MM.1S (cell line): Measurements from ENCODE around the gene IQCM.

ENCODE experiments used
- DNase-seq: peaks from one replicate; pipeline ENCODE4 v3.0.0-alpha.2; 2015
- H2AFZ ChIP-seq: fragments of 300-600 bp; sonication (generic); 2 replicates; pipeline ENCODE4 v1.6.0; 2016; ENCODE audit warnings: antibody characterized with exemption, low read length
- H3F3A ChIP-seq: fragments of 300-600 bp; sonication (generic); 2 replicates; pipeline ENCODE4 v1.6.1; 2016; ENCODE audit warnings: mild to moderate bottlenecking, antibody characterized with exemption, low read length, moderate library complexity, mixed read lengths; ENCODE audit not compliant: insufficient read depth
- H3K27ac ChIP-seq: fragments of 300-600 bp; sonication (generic); 2 replicates; pipeline ENCODE4 v1.5.1; 2016; ENCODE audit warnings: mild to moderate bottlenecking, low read length
- H3K27me3 ChIP-seq: fragments of 300-600 bp; sonication (generic); replicated peaks from 2 replicates; pipeline ENCODE4 v1.6.0; 2016; ENCODE audit warnings: low read length; ENCODE audit not compliant: insufficient read depth
- H3K36me3 ChIP-seq: fragments of 300-600 bp; sonication (generic); replicated peaks from 2 replicates; pipeline ENCODE4 v1.6.1; 2016; ENCODE audit warnings: mild to moderate bottlenecking, low read length, mixed read lengths; ENCODE audit not compliant: insufficient read depth
- H3K4me1 ChIP-seq: fragments of 300-600 bp; sonication (generic); 2 replicates; pipeline ENCODE4 v1.6.1; 2016; ENCODE audit warnings: low read length, mixed read lengths
- H3K4me2 ChIP-seq: fragments of 300-600 bp; sonication (generic); 2 replicates; pipeline ENCODE4 v1.6.0; 2016; ENCODE audit warnings: low read depth, low read length
- H3K4me3 ChIP-seq: fragments of 300-600 bp; sonication (generic); 2 replicates; pipeline ENCODE4 v1.5.1; 2016; ENCODE audit warnings: low read length, mixed read lengths
- H3K79me2 ChIP-seq: fragments of 300-600 bp; sonication (generic); 2 replicates; pipeline ENCODE4 v1.6.1; 2016; ENCODE audit warnings: mixed run types, low read length, mixed read lengths
- H3K9ac ChIP-seq: fragments of 300-600 bp; sonication (generic); 2 replicates; pipeline ENCODE4 v1.6.1; 2016; ENCODE audit warnings: low read length, mixed read lengths
- H3K9me2 ChIP-seq: fragments of 300-600 bp; sonication (generic); replicated peaks from 2 replicates; pipeline ENCODE4 v1.6.1; 2016; ENCODE audit warnings: mild to moderate bottlenecking, low read length, mixed read lengths; ENCODE audit not compliant: insufficient read depth
- H3K9me3 ChIP-seq: fragments of 300-600 bp; sonication (generic); replicated peaks from 2 replicates; pipeline ENCODE4 v1.6.1; 2016; ENCODE audit warnings: mild to moderate bottlenecking, low read length, mixed read lengths; ENCODE audit not compliant: insufficient read depth
- H4K20me1 ChIP-seq: fragments of 300-600 bp; sonication (generic); 2 replicates; pipeline ENCODE4 v1.6.1; 2016; ENCODE audit warnings: mild to moderate bottlenecking, low read length, moderate library complexity, mixed read lengths; ENCODE audit not compliant: insufficient read depth
- CTCF ChIP-seq: fragments of 300-600 bp; sonication (generic); IDR thresholded peaks from 2 replicates; pipeline ENCODE4 v1.5.1; 2016; ENCODE audit warnings: antibody characterized with exemption, low read length, mixed read lengths
- EZH2 ChIP-seq: fragments of 300-600 bp; sonication (generic); optimal IDR thresholded peaks from 2 replicates; pipeline ENCODE3; 2017; ENCODE audit warnings: low read depth, mild to moderate bottlenecking, antibody characterized with exemption, low read length, mixed read lengths
- EZH2phosphoT487 ChIP-seq: fragments of 300-600 bp; sonication (generic); IDR thresholded peaks from 2 replicates; pipeline ENCODE4 v1.6.1; 2018; ENCODE audit warnings: antibody characterized with exemption, low read length

IQCM gene

GRCh38 chr4:149690726-149691125, 124.9 kb downstream of the IQCM start:
- no peaks in the 10 kb centered on the region for H3K4me1 ChIP-seq
- no peak overlapping the region for H2AFZ ChIP-seq
- H3K4me2 ChIP-seq, result no peak overlapping the region
- TF ChIP-seq EZH2, result no peak
- 0 out of 2 replicates have a peak, but pooled peaks have one; percentile 13 for TF ChIP-seq CTCF
- no peaks in the 10 kb centered on the region for H3K9me2 ChIP-seq
- H3K9ac ChIP-seq, result no peak overlapping the region
- DNase-seq, result no peak
- H3K79me2 ChIP-seq, result no peaks in the 10 kb centered on the region
- H3F3A ChIP-seq, result no peaks in the 10 kb centered on the region
- H3K9me3 ChIP-seq, result no peaks in the 10 kb centered on the region
- H3K27me3 ChIP-seq, result no peaks in the 10 kb centered on the region
- H3K36me3 ChIP-seq, result no peaks in the 10 kb centered on the region
- no peak overlapping the region for H3K4me3 ChIP-seq
- no peaks in the 10 kb centered on the region; the same call in 1 of the 2 replicates for H4K20me1 ChIP-seq
- no peak overlapping the region for H3K27ac ChIP-seq

DNA sequence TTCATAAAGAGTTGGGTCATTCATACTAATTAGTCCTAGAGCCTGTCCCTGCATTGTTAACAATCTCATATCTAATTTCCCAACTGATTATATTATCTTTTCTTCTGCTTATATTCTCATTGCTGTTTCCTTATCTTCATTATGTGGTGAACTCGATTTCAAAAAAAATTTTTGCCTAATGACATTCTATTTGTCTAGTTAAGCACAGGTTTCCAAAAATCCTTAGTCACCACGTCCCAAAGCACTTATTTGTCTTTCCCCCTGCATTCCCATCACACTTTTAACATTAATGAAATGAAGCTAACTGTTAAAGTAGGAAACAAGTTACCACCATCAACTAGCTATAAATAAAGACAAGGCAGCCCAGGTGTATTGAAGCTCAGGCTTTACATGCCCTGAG, 131.1 kb downstream of the IQCM start:
- H3K79me2 ChIP-seq, result no peaks in the 10 kb centered on the region
- no peaks in the 10 kb centered on the region; the same call in 1 of the 2 replicates for H4K20me1 ChIP-seq
- no peaks in the 10 kb centered on the region for H3F3A ChIP-seq
- DNase-seq, result no peak
- H3K27me3 ChIP-seq, result no peaks in the 10 kb centered on the region
- no peaks in the 10 kb centered on the region for H3K9me2 ChIP-seq
- no peak overlapping the region for H3K27ac ChIP-seq
- H2AFZ ChIP-seq, result no peak overlapping the region
- no peaks in the 10 kb centered on the region for H3K9me3 ChIP-seq
- no peaks in the 10 kb centered on the region for H3K36me3 ChIP-seq
- H3K4me3 ChIP-seq, result no peak overlapping the region
- no peak overlapping the region for H3K4me2 ChIP-seq
- TF ChIP-seq EZH2phosphoT487 (no peak), CTCF (no peak), EZH2 (no peak)
- H3K9ac ChIP-seq, result no peak overlapping the region
- H3K4me1 ChIP-seq, result no peaks in the 10 kb centered on the region

GRCh38 chr4:149676076-149676475, 139.6 kb downstream of the IQCM start:
- H3K36me3 ChIP-seq, result no peaks in the 10 kb centered on the region
- H4K20me1 ChIP-seq, result no peaks in the 10 kb centered on the region
- H3K4me1 ChIP-seq, result peaks cover 10% of the 10 kb centered on the region; the same call in 1 of the 2 replicates
- peak overlapping the region; percentile 12; the same call in 1 of the 2 replicates for H3K9ac ChIP-seq
- no peaks in the 10 kb centered on the region for H3K79me2 ChIP-seq
- peak overlapping the region; percentile 47 for H2AFZ ChIP-seq
- H3F3A ChIP-seq, result 0 out of 2 replicates have a peak, but pooled peaks cover 5% of the 10 kb centered on the region
- H3K27me3 ChIP-seq, result no peaks in the 10 kb centered on the region
- peak overlapping the region; percentile 45; the same call in 1 of the 2 replicates for H3K27ac ChIP-seq
- H3K4me3 ChIP-seq, result peak overlapping the region; percentile 13; the same call in 1 of the 2 replicates
- peak overlapping the region; percentile 29 for H3K4me2 ChIP-seq
- H3K9me3 ChIP-seq, result no peaks in the 10 kb centered on the region
- DNase-seq, result peak; percentile 73
- H3K9me2 ChIP-seq, result no peaks in the 10 kb centered on the region
- TF ChIP-seq CTCF (no peak), EZH2 (no peak), EZH2phosphoT487 (no peak)
